ENCODE data around the gene OR51B5.

DNA sequence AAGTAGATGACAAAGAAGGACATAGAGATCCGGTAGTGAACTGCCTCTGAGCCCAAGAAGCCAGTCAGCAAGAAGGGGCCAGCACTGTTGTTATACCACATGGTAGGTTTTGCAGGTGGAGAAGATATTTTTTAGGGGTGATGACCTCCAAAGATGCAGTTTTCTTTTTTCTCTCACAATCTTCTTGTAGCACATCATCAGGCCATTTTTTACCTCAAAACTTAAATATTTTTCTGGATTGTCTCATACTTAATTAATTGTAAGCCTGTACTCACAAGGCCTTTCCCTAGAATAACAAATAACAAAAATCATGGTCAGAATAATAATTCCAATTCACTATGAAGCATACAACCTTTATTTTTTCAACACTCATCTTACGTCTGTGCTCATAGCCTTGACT is 41.5 kb downstream of the OR51B5 start, which contains the start of gene OR51B4:
- TF ChIP-seq, protein P1, sequence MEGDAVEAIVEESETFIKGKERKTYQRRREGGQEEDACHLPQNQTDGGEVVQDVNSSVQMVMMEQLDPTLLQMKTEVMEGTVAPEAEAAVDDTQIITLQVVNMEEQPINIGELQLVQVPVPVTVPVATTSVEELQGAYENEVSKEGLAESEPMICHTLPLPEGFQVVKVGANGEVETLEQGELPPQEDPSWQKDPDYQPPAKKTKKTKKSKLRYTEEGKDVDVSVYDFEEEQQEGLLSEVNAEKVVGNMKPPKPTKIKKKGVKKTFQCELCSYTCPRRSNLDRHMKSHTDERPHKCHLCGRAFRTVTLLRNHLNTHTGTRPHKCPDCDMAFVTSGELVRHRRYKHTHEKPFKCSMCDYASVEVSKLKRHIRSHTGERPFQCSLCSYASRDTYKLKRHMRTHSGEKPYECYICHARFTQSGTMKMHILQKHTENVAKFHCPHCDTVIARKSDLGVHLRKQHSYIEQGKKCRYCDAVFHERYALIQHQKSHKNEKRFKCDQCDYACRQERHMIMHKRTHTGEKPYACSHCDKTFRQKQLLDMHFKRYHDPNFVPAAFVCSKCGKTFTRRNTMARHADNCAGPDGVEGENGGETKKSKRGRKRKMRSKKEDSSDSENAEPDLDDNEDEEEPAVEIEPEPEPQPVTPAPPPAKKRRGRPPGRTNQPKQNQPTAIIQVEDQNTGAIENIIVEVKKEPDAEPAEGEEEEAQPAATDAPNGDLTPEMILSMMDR (IDR thresholded peaks at IDR 0.05), result no peak
- no peak for TF ChIP-seq EP300 (IDR thresholded peaks at IDR 0.05)
- TF ChIP-seq POLR2A (IDR thresholded peaks at IDR 0.05), result no peak

All from sigmoid colon (tissue), 4 donors.